GM19025 (cell line): ENCODE measurements around the gene MFN2.
"Not testable (repeated sequence)": the region's sequence is repeated elsewhere in the genome, so short reads cannot be mapped to it uniquely, and the experiment has no call there.

Source experiments
- ATAC-seq: cut with Tn5 transposase; IDR thresholded peaks from one replicate; pipeline ENCODE4 v1.9.1; 2021; ENCODE audit warnings: mild to moderate bottlenecking, low read depth, moderate library complexity; ENCODE audit not compliant: unreplicated experiment

MFN2 gene

GRCh38 chr1:12015499-12015898, 35.3 kb downstream of the MFN2 start:
- no peak for ATAC-seq

- no peak for ATAC-seq
Measured at GRCh38 chr1:12016182-12016581, 35.9 kb downstream of the MFN2 start.

- ATAC-seq, result no peak
Measured at GRCh38 chr1:12019858-12020509, 39.7 kb downstream of the MFN2 start.

GRCh38 chr1:12021616-12022015, 41.4 kb downstream of the MFN2 start:
- ATAC-seq, result no peak

- no peak for ATAC-seq
Measured at GRCh38 chr1:12022036-12022435, 41.8 kb downstream of the MFN2 start.

GRCh38 chr1:12026586-12026985, 46.3 kb downstream of the MFN2 start:
- ATAC-seq, result no peak

GRCh38 chr1:12028248-12028647, 48.0 kb downstream of the MFN2 start:
- ATAC-seq, result no peak

- ATAC-seq, result no peak
Measured at GRCh38 chr1:12028957-12029511, 48.8 kb downstream of the MFN2 start.

GRCh38 chr1:12029720-12030339, 49.6 kb downstream of the MFN2 start:
- ATAC-seq, result no peak

GRCh38 chr1:12031039-12031980, 51.1 kb downstream of the MFN2 start:
- no peak for ATAC-seq

GRCh38 chr1:12032161-12032621, 51.9 kb downstream of the MFN2 start:
- no peak for ATAC-seq

- not testable (repeated sequence) for ATAC-seq
Measured at GRCh38 chr1:12033441-12033840, 53.2 kb downstream of the MFN2 start.

- ATAC-seq, result no peak
Measured at GRCh38 chr1:12034381-12034801, 54.1 kb downstream of the MFN2 start.

GRCh38 chr1:12035312-12035711, 55.1 kb downstream of the MFN2 start:
- ATAC-seq, result no peak

- no peak for ATAC-seq
Measured at GRCh38 chr1:12037486-12038355, 57.5 kb downstream of the MFN2 start.

GRCh38 chr1:12038356-12039163, 58.3 kb downstream of the MFN2 start:
- ATAC-seq, result no peak

- ATAC-seq, result no peak
Measured at GRCh38 chr1:12039164-12039525, 58.9 kb downstream of the MFN2 start.

- not testable (repeated sequence) for ATAC-seq
Measured at GRCh38 chr1:12039824-12040456, 59.7 kb downstream of the MFN2 start.
